GM13977 (cell line): Measurements from ENCODE around the gene WIZ.
A peak's percentile ranks its signal among the peaks of the same experiment; 100 is the strongest.

Experiments used
- DNase-seq: peaks from one replicate; pipeline ENCODE4 v3.0.0; 2012; ENCODE audit warnings: low spot score
- in situ Hi-C: fragments of 300-500 bp; cut with MboI; formaldehyde crosslinking; loops from one replicate; pipeline ENCODE4 v1.12.0; 2022; ENCODE audit warnings: low sequenced_read_pairs, low pct_unique_long_range_greater_than_20kb, mixed read lengths, inconsistent platforms; ENCODE audit not compliant: unreplicated experiment
- TF ChIP-seq, protein P1 (sequence below): IDR thresholded peaks from 2 replicates; pipeline ENCODE4 v1.5.1; 2012; ENCODE audit warnings: mild to moderate bottlenecking, control low read depth; ENCODE audit not compliant: insufficient read depth; ENCODE audit errors: extremely low read depth, missing control alignments

Gene WIZ

DNA sequence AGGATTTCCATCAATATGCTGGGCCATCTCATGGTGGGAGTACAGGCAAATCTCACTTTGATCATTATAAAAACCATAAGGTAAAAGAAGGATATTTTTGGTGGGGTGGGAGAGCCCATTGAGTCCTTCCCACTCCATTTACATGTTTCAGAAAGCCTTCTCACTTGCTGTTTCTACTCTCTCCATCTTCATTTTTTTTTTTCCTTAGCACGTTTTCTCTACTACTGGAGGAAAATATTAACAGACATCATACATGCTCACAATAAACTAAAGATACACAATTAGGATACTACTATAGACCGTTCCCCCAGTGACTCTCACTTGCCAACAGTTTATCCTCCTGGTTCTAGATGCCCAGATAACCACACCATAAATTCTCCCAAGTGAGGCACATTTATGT lies 68.3 kb downstream of the WIZ start:
- DNase-seq = no peak
- TF ChIP-seq, protein P1, sequence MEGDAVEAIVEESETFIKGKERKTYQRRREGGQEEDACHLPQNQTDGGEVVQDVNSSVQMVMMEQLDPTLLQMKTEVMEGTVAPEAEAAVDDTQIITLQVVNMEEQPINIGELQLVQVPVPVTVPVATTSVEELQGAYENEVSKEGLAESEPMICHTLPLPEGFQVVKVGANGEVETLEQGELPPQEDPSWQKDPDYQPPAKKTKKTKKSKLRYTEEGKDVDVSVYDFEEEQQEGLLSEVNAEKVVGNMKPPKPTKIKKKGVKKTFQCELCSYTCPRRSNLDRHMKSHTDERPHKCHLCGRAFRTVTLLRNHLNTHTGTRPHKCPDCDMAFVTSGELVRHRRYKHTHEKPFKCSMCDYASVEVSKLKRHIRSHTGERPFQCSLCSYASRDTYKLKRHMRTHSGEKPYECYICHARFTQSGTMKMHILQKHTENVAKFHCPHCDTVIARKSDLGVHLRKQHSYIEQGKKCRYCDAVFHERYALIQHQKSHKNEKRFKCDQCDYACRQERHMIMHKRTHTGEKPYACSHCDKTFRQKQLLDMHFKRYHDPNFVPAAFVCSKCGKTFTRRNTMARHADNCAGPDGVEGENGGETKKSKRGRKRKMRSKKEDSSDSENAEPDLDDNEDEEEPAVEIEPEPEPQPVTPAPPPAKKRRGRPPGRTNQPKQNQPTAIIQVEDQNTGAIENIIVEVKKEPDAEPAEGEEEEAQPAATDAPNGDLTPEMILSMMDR = no peak
- in situ Hi-C loops = no loop called here

DNA sequence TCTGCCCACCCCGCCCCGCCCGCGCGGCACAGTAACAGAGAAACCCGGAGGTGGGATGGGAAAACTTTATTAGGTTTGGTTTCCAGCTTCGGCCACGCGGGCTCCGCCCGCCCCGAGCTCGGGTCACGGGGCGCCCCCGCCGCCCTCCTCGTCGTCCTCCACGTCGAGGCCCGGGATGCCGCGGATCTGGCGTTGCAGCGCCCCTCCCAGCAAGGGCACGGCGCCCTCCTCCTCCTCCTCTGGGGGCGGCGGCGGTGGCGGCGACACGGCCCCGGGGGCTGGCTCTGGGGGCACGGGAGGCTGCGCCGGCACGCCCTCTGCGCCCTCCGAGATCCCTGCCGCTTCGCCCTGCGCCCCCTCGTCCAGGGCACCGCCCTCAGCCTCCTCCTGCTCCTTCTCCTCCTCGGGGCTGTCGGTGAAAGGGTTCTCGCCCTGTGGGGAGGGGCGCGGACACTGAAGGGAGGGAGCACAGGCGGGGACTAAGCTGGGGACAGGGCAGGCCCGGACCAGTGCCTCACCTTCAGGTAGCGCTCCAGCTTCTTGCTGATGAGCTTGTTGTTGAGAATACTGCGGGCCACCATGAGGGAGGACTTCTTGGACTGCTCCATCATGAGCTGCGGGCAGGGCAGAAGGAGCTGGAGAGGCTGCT lies 69.6 kb downstream of the WIZ start:
- in situ Hi-C loops = no loop called here
- TF ChIP-seq, protein P1 = peak; percentile 16
- peak; percentile 71 for DNase-seq

DNA sequence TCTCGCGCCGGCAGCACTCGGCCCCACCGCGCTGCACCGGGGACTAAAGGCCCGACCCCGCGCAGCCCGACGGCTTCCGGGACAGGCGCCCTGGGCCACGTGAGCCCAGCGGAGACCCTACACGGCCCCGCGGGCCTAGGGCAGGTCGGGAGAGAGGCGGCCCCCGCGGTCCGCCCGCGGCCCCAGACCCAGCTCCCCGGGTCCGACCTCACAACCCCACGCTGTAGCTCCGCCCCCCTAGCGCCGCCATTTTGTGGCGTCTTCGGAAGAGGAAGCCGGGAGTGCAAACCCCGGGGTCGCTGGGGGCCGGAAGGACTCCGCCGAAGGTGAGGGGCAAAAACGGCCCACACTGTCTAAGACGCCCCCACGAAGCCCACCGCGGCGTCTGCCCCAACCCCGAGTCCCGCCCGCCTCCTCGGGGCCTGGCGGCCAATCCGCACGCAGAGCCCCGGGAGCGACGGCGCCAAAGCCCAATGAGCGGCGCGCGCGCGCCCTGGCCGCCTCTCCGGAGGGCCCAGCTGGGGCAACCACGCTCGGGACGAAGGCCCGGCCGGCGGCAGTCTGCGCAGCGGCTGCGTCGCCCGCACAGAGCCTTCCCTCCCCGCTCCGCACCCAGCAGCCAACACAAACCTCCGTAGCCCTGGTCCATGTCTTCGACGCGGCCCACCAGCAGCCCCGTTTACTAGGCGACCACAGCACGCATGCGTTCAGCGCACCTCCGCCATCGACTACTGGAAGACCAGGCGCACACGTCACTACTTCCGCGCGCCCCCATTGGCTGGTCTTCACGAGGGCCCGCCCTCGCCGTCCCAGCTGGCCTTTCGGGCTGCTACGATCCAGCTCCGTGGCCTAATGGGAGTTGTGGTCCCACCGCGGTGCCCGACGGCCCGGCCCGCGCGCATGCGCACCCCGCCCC lies 70.4 kb downstream of the WIZ start, which contains the start of gene AKAP8:
AKAP8 (minus strand) TSS at position 705 of the 916 bp plus-strand sequence; CDS start at position 649, 56 bp downstream.
- in situ Hi-C loops = no loop called here
- TF ChIP-seq, protein P1 = no peak
- peak; percentile 99 for DNase-seq

DNA sequence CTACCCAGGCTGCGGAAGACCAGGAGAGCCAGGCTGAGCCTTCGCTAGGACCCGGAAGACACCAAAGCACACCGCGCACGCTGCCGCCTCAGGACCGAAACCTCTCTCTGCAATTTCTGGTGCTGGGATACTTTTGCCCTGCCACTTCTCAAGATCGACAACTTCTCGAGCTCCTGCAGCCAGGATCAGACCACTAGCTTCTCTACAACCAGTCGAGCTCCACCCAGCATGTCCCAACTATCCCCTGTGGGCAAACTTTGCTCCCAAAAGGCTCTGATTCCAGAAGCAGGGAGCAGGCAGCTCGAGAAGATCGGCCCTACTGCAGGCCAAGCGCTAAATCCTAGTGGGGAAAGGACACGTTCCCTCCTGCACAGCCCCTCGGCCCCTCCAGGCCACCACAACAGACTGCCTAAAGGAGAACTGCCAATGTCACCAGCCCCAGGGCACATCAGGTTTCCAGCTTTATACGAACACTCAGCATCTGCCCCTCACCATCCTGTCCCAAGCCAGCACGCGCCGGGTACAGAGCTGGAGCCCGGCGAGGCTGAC lies 71.1 kb downstream of the WIZ start:
- peak; percentile 81 for DNase-seq
- in situ Hi-C loops = no loop called here
- TF ChIP-seq, protein P1 = no peak

DNA sequence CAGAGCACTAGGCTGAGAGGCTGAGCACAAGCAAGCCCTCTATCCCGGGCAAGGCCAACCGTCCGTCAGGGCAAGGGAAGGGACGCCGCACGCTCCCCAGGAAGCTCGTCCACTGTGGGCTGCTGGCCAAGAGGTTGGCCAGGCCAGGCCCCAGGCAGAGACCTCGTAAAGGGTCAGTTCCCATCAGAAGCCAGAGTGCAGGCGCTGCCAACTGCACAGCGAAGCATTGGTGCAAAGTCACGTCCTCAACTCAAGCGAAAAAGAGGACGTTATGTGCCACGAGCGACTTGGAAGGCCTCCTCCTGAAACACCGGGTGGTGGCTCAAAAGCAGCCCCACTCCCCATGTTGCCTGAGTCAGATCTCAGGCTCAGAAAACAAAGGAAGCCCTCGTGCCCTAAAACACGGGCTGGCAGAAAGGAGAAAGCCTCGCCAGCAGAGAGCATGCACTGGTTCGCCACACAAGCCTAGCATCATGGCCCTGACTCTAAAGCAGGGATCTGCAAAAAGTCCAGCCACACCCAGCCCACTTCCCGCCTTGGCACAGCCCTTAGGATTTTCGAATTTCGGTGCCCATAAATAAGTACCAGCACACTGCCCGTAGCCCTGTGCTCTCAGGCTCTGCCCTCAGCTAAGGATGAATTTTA lies 74.8 kb downstream of the WIZ start:
- in situ Hi-C loops = no loop called here
- DNase-seq = no peak
- TF ChIP-seq, protein P1 = no peak

DNA sequence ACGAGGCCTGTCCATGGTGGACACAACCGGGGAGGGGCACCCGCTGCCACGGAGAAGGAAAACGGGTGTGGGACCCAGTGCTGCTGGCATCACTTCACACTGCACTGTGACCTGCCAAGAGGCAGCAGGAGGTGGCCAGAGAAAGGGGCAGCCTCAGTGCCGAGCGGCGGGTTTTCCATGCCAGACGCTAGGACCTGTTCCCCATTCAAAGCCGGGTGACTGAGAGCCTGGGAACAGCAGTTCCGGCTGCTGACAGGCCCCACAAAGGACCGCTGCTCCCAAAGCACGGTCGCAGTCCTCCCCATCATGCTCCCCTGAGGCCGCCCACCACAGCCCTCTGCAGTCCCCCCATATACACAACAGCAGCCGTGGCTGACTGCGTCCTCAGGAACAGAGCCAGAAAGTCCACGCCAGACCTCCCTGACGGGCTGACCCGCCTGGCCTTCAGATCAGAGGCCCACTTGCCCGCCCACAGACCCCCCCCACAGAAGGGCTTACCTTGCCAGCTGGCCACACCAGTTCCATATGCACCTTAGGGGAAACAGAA lies 75.6 kb downstream of the WIZ start:
- DNase-seq = no peak
- TF ChIP-seq, protein P1 = no peak
- in situ Hi-C loops = no loop called here
